GM12878 (cell line): ENCODE data around the gene ENG. TPM values are rescaled to one million over a fixed set of nuclear protein-coding genes. Genes with fewer than 3 reads are reported as not detected.
A peak's percentile ranks its signal among the peaks of the same experiment; 100 is the strongest.

Source experiments
- ATAC-seq: fragments of 200-7000 bp; cut with Tn5 transposase; 3 replicates; pipeline ENCODE4 v1.9.1; 2020; ENCODE audit warnings: mild to moderate bottlenecking, moderate library complexity
- BruUV-seq: library from RNA; stranded (reverse); fragments of 400-500 nt; replicated peaks from 2 replicates; lab custom pipeline; 2021; lab: Mats Ljungman, UMichigan
- CTCF ChIA-PET: fragments of 300-600 bp; sonication (Branson Sonifier 250); formaldehyde crosslinking; extraction: SDS; loops from one replicate; lab custom pipeline; 2021; ENCODE audit warnings: inconsistent platforms; lab: Yijun Ruan, JAX
- POLR2A ChIA-PET: fragments of 350-600 bp; formaldehyde crosslinking; extraction: SDS; loops from one replicate; lab custom pipeline; 2021; ENCODE audit warnings: inconsistent platforms; lab: Charles Lee
- RAD21 ChIA-PET: fragments of 300-600 bp; sonication (Branson Sonifier 250); formaldehyde crosslinking; loops from one replicate; lab custom pipeline; 2023; ENCODE audit warnings: antibody characterized with exemption; ENCODE audit not compliant: unreplicated experiment; lab: Charles Lee
- SMC1A ChIA-PET: fragments of 300-600 bp; sonication (Branson Sonifier 250); formaldehyde crosslinking; loops from one replicate; lab custom pipeline; 2023; ENCODE audit not compliant: unreplicated experiment, uncharacterized antibody; lab: Charles Lee
- DNase-seq: peaks from one replicate; pipeline ENCODE4 v3.0.0-alpha.2; 2011; ENCODE audit warnings: low read depth, low spot score
- FAIRE-seq: peaks from 3 replicates; lab custom pipeline; 2011; peaks lifted over from hg19 to GRCh38; lab: Jason Lieb, UNC
- H2AFZ ChIP-seq: 2 replicates; pipeline ENCODE4 v1.6.0; 2011; ENCODE audit warnings: low read depth, low read length, control low read depth; ENCODE audit not compliant: control insufficient read depth
- H3K27ac ChIP-seq: 2 replicates; pipeline ENCODE4 v1.5.1; 2011; ENCODE audit warnings: control low read depth; ENCODE audit not compliant: control insufficient read depth, insufficient read depth
- H3K27me3 ChIP-seq, 2 experiments: replicated peaks in 1 of 2; 2 replicates each; pipeline versions ENCODE4 v1.6.0 to v1.6.1; 2011; ENCODE audit warnings: low read length in 1 of 2; ENCODE audit not compliant: control insufficient read depth in 2 of 2, insufficient read depth in 2 of 2
- H3K36me3 ChIP-seq, 2 experiments: 2 replicates each; pipeline ENCODE4 v1.5.1; 2011; ENCODE audit warnings: low read length in 1 of 2; ENCODE audit not compliant: control insufficient read depth in 2 of 2, insufficient read depth in 2 of 2
- H3K4me1 ChIP-seq: 2 replicates; pipeline ENCODE4 v1.6.1; 2011; ENCODE audit warnings: mild to moderate bottlenecking, low read length, moderate library complexity, mixed read lengths; ENCODE audit not compliant: control insufficient read depth, insufficient read depth
- H3K4me2 ChIP-seq: 2 replicates; pipeline ENCODE4 v1.6.0; 2011; ENCODE audit warnings: control low read depth; ENCODE audit not compliant: control insufficient read depth, insufficient read depth
- H3K4me3 ChIP-seq: fragments of 200-600 bp; sonication (generic); 2 replicates; pipeline ENCODE4 v1.5.1; 2016
- H3K79me2 ChIP-seq: 2 replicates; pipeline ENCODE4 v1.6.0; 2011; ENCODE audit warnings: low read length; ENCODE audit not compliant: control insufficient read depth, insufficient read depth
- H3K9ac ChIP-seq: 2 replicates; pipeline ENCODE4 v1.8.0; 2011; ENCODE audit warnings: low read length, control low read depth, mixed read lengths; ENCODE audit not compliant: control insufficient read depth, insufficient read depth
- H3K9me3 ChIP-seq: replicated peaks from 3 replicates; pipeline ENCODE4 v1.5.1; 2011; ENCODE audit warnings: mild to moderate bottlenecking, low read length; ENCODE audit not compliant: control insufficient read depth, insufficient read depth
- H4K20me1 ChIP-seq: 2 replicates; pipeline ENCODE4 v1.6.0; 2011; ENCODE audit not compliant: control insufficient read depth, insufficient read depth
- ATF2 ChIP-seq: IDR thresholded peaks from 2 replicates; pipeline ENCODE4 v1.6.1; 2012; ENCODE audit warnings: low read length, inconsistent platforms
- ATF7 ChIP-seq: fragments of 450-650 bp; IDR thresholded peaks from 2 replicates; pipeline ENCODE4 v1.6.1; 2016; ENCODE audit warnings: low read depth, mild to moderate bottlenecking
- BCL3 ChIP-seq: IDR thresholded peaks from 2 replicates; pipeline ENCODE4 v1.6.1; 2011; ENCODE audit warnings: borderline replicate concordance, low read depth, mild to moderate bottlenecking, moderate library complexity, low read length; ENCODE audit not compliant: insufficient read depth, poor library complexity, severe bottlenecking
- CEBPB ChIP-seq, 2 experiments: fragments of 150-350 bp in 1 of 2; IDR thresholded peaks; 2 replicates each; pipeline ENCODE4 v1.6.1; 2012 to 2014; ENCODE audit warnings: low read depth in 2 of 2, low read length in 2 of 2, borderline replicate concordance in 1 of 2, inconsistent platforms in 1 of 2
- GABPA ChIP-seq: IDR thresholded peaks from 2 replicates; pipeline ENCODE4 v1.6.1; 2014; ENCODE audit warnings: antibody characterized with exemption, low read depth, mild to moderate bottlenecking, inconsistent platforms
- IKZF2 ChIP-seq, 2 experiments: fragments of 450-650 bp; IDR thresholded peaks; 2 replicates each; pipeline ENCODE4 v1.6.1; 2017; ENCODE audit warnings: mild to moderate bottlenecking in 2 of 2, moderate library complexity in 2 of 2
- LARP7 ChIP-seq: fragments of 450-650 bp; IDR thresholded peaks from 2 replicates; pipeline ENCODE4 v1.6.1; 2017; ENCODE audit warnings: mild to moderate bottlenecking
- MXI1 ChIP-seq: fragments of 150-350 bp; IDR thresholded peaks from 2 replicates; pipeline ENCODE4 v1.6.1; 2011; ENCODE audit warnings: low read depth, mild to moderate bottlenecking, inconsistent platforms, low read length, improper control_type of control experiment
- NBN ChIP-seq: fragments of 450-650 bp; IDR thresholded peaks from 2 replicates; pipeline ENCODE4 v1.6.1; 2016
- NFIC ChIP-seq: IDR thresholded peaks from 2 replicates; pipeline ENCODE4 v1.6.1; 2012; ENCODE audit warnings: low read depth, mild to moderate bottlenecking, inconsistent platforms, low read length, moderate library complexity
- POLR2A ChIP-seq: IDR thresholded peaks from 2 replicates; pipeline ENCODE4 v1.6.1; 2011; ENCODE audit warnings: low read depth, mild to moderate bottlenecking, low read length
- POLR2AphosphoS5 ChIP-seq: IDR thresholded peaks from 2 replicates; pipeline ENCODE4 v1.6.1; 2011; ENCODE audit warnings: mild to moderate bottlenecking, low read length, inconsistent platforms
- RELA ChIP-seq: fragments of 450-650 bp; IDR thresholded peaks from 2 replicates; pipeline ENCODE4 v1.8.0; 2014; ENCODE audit warnings: borderline replicate concordance; ENCODE audit not compliant: partially characterized antibody
- TCF12 ChIP-seq: IDR thresholded peaks from 2 replicates; pipeline ENCODE4 v1.6.1; 2011; ENCODE audit warnings: low read depth, mild to moderate bottlenecking, low read length
- ZNF207 ChIP-seq: fragments of 450-650 bp; IDR thresholded peaks from 2 replicates; pipeline ENCODE4 v1.6.1; 2014; ENCODE audit warnings: antibody characterized with exemption, mild to moderate bottlenecking, borderline replicate concordance
- ZNF687 ChIP-seq: fragments of 450-650 bp; IDR thresholded peaks from 2 replicates; pipeline ENCODE4 v1.6.1; 2017; ENCODE audit warnings: mild to moderate bottlenecking, moderate library complexity
- WGBS: methylation state at CpG from one replicate; pipeline ENCODE4 v1.1.6; 2016; ENCODE audit warnings: low lambda C conversion rate; ENCODE audit not compliant: insufficient replicate concordance, insufficient coverage; ENCODE audit errors: missing lambda C conversion rate; 5-methylcytosine and 5-hydroxymethylcytosine counted together
- in situ Hi-C: fragments of 300-500 bp; cut with MboI; formaldehyde crosslinking; loops from 9 replicates; pipeline ENCODE4 v1.14.3; 2018; ENCODE audit warnings: mixed read lengths
- intact Hi-C: fragments of 100-400 bp; cut with micrococcal nuclease; formaldehyde crosslinking; loops from one replicate; pipeline ENCODE4 v1.14.2; 2022; ENCODE audit not compliant: unreplicated experiment
- polyA plus RNA-seq, 11 experiments: library from polyadenylated mRNA; depleted of rRNA in 4 of 11; unstranded in 6 of 11; stranded (reverse) in 5 of 11; fragments of >200 nt; fragmentation: Nextera tagmentation in 4 of 11; fragmentation: Illumina TruSeq in 1 of 11; extraction: Ambion mirVana in 4 of 11; extraction: Trizol in 1 of 11; gene quantifications; 1 replicate in 1 of 11; 2 replicates in 10 of 11; pipeline versions ENCODE4 v1.2.1 to v1.2.3, GENCODE V29; 2011 to 2016; ENCODE audit warnings: inconsistent platforms in 2 of 11, missing spikeins in 2 of 11, low read depth in 1 of 11
- total RNA-seq, 4 experiments: library from RNA; depleted of rRNA in 3 of 4; stranded (reverse); fragments of >200 nt in 3 of 4; fragmentation: Illumina TruSeq in 1 of 4; extraction: Trizol in 1 of 4; gene quantifications; 2 replicates each; pipeline versions ENCODE4 v1.2.1 to v1.2.3, GENCODE V29; 2013 to 2021

The ENG gene
- total and polyA plus RNA-seq, 10 of the 15 experiments (the other 5 are each of a cell fraction or from before 2014, with no cell fraction given) = 0.14 to 10.1 (median 2.0) TPM

GRCh38 chr9:127903557-127904475, 49.4 kb upstream of the ENG start:
- peak overlapping the region; percentile 22; the same call in 1 of the 2 replicates for H3K4me3 ChIP-seq
- peaks cover 0 to 6% of the 10 kb centered on the region in 2 experiments; a peak in 2 of 4 replicates for H3K36me3 ChIP-seq
- H3K4me1 ChIP-seq = peaks cover 66% of the 10 kb centered on the region
- RAD21 ChIA-PET = interaction anchor here (0.6 to 10.1 kb wide), 5 partner anchors 12 to 169 kb away, joined by 3 to 92 read pairs (median 3); partner anchors contain the start of genes NAIF1, ST6GALNAC4 and TOR2A
- no peaks in the 10 kb centered on the region for H3K27me3 ChIP-seq
- H3K4me2 ChIP-seq = peak overlapping the region; percentile 75
- peaks cover 5% of the 10 kb centered on the region for H3K79me2 ChIP-seq
- POLR2A ChIA-PET = interaction anchor here (0.6 to 11.0 kb wide), 7 partner anchors 12 to 778 kb away, joined by 3 to 166 read pairs (median 6); partner anchors contain the start of gene ST6GALNAC4
- H3K27ac ChIP-seq = peak overlapping the region; percentile 90
- ATAC-seq = peak; percentile 34
- no peaks in the 10 kb centered on the region for H3K9me3 ChIP-seq
- 12% methylated on average over 17 of the region's 17 CpGs for WGBS
- SMC1A ChIA-PET = interaction anchor here (2.5 to 4.9 kb wide), 2 partner anchors 13 to 17 kb away, joined by 12 to 37 read pairs; partner anchors contain the start of gene ST6GALNAC4
- H2AFZ ChIP-seq = peak overlapping the region; percentile 16; the same call in 1 of the 2 replicates
- peak overlapping the region; percentile 22; the same call in 1 of the 2 replicates for H3K9ac ChIP-seq
- in situ Hi-C loops (no loop called here), intact Hi-C loops (no loop called here)
- FAIRE-seq = no peak
- CTCF ChIA-PET = interaction anchor here (0.6 to 2.1 kb wide), 7 partner anchors 9 to 742 kb away, joined by 3 to 8 read pairs (median 5); partner anchors contain the start of genes CDK9 and ST6GALNAC4
- no TSS peak for BruUV-seq
- DNase-seq = no peak
- H4K20me1 ChIP-seq = no peaks in the 10 kb centered on the region
- TF ChIP-seq ATF2 (no peak), TCF12 (no peak), NFIC (no peak), IKZF2 (IDR thresholded peaks at IDR 0.05) (0 out of 4 replicates have a peak, but pooled peaks of 1 of the 2 experiments have one; percentile 11), BCL3 (peak; percentile 29), GABPA (no peak), NBN (peak; percentile 24; the same call in 1 of the 2 replicates), LARP7 (peak; percentile 55; the same call in 1 of the 2 replicates), ZNF687 (peak; percentile 45), ATF7 (peak; percentile 70), POLR2A (peak; percentile 69), MXI1 (0 out of 2 replicates have a peak, but pooled peaks have one; percentile 33), CEBPB (IDR thresholded peaks at IDR 0.05; ENCODE audit: borderline replicate concordance in 1 of 2, low read depth in 2 of 2, low read length in 2 of 2) (no peak), RELA (peak; percentile 15), POLR2AphosphoS5 (no peak), ZNF207 (no peak)
